SK-N-SH treated with all-trans-retinoic acid at 6 μM for 48 hours (cell line): ENCODE measurements around the gene SMIM1.

Experiments
- ATAC-seq: fragments of 200-7000 bp; cut with Tn5 transposase; 3 replicates; pipeline ENCODE4 v1.9.1; 2020; ENCODE audit warnings: mild to moderate bottlenecking, moderate library complexity
- ARNTL ChIP-seq: fragments of 450-650 bp; formaldehyde crosslinking; IDR thresholded peaks from 2 replicates; pipeline ENCODE4 v1.5.0; 2020; ENCODE audit warnings: low read depth, mild to moderate bottlenecking, moderate library complexity, borderline replicate concordance
- BACH2 ChIP-seq: fragments of 250-450 bp; sonication (Bioruptor Pico); IDR thresholded peaks from 2 replicates; pipeline ENCODE4 v1.9.0; 2021; ENCODE audit warnings: mild to moderate bottlenecking, borderline replicate concordance
- CSDC2 ChIP-seq: fragments of 250-450 bp; sonication (Bioruptor Pico); IDR thresholded peaks from 2 replicates; pipeline ENCODE4 v1.5.0; 2020; ENCODE audit warnings: mild to moderate bottlenecking, moderate library complexity
- ESRRG ChIP-seq: fragments of 250-450 bp; sonication (Bioruptor Pico); IDR thresholded peaks from 2 replicates; pipeline ENCODE4 v1.6.1; 2021; ENCODE audit warnings: mild to moderate bottlenecking
- GLIS3 ChIP-seq: fragments of 250-450 bp; sonication (Bioruptor Pico); IDR thresholded peaks from 2 replicates; pipeline ENCODE4 v1.5.0; 2020; ENCODE audit warnings: mild to moderate bottlenecking, moderate library complexity
- ISL1 ChIP-seq: fragments of 250-450 bp; sonication (Bioruptor Pico); IDR thresholded peaks from 2 replicates; pipeline ENCODE4 v2.1.2; 2022; ENCODE audit warnings: mild to moderate bottlenecking, moderate library complexity
- PPARA ChIP-seq: fragments of 250-450 bp; sonication (Bioruptor Pico); IDR thresholded peaks from 2 replicates; pipeline ENCODE4 v1.5.0; 2020; ENCODE audit warnings: mild to moderate bottlenecking, borderline replicate concordance
- RARB ChIP-seq: fragments of 250-450 bp; sonication (Bioruptor Pico); IDR thresholded peaks from 2 replicates; pipeline ENCODE4 v1.8.0; 2021; ENCODE audit warnings: mild to moderate bottlenecking, moderate library complexity
- ZFP3 ChIP-seq: fragments of 250-450 bp; sonication (Bioruptor Pico); IDR thresholded peaks from 2 replicates; pipeline ENCODE4 v1.5.0; 2020; ENCODE audit warnings: mild to moderate bottlenecking, moderate library complexity
- ZFP30 ChIP-seq: fragments of 450-650 bp; formaldehyde crosslinking; IDR thresholded peaks from 2 replicates; pipeline ENCODE4 v1.5.0; 2022; ENCODE audit warnings: mild to moderate bottlenecking, moderate library complexity
- ZNF565 ChIP-seq: fragments of 450-650 bp; formaldehyde crosslinking; conservative IDR thresholded peaks from 2 replicates; pipeline ENCODE4 v1.5.0; 2020; ENCODE audit warnings: low read depth, mild to moderate bottlenecking, moderate library complexity
- ZNF70 ChIP-seq: fragments of 450-650 bp; formaldehyde crosslinking; IDR thresholded peaks from 2 replicates; pipeline ENCODE4 v1.5.0; 2020; ENCODE audit warnings: mild to moderate bottlenecking, moderate library complexity
- ZNF8 ChIP-seq: fragments of 450-650 bp; formaldehyde crosslinking; IDR thresholded peaks from 2 replicates; pipeline ENCODE4 v1.5.0; 2020; ENCODE audit warnings: mild to moderate bottlenecking, moderate library complexity
- TF ChIP-seq, protein P1 (sequence below): fragments of 250-450 bp; sonication (Bioruptor Pico); IDR thresholded peaks from 2 replicates; pipeline ENCODE4 v1.5.1; 2020; ENCODE audit warnings: low read depth, mild to moderate bottlenecking, moderate library complexity
- TF ChIP-seq, protein P2 (sequence below): fragments of 250-450 bp; sonication (Bioruptor Pico); IDR thresholded peaks from 2 replicates; pipeline ENCODE4 v1.8.0; 2021; ENCODE audit warnings: low read depth, mild to moderate bottlenecking, moderate library complexity, borderline replicate concordance
- TF ChIP-seq, protein P3 (sequence below): fragments of 250-450 bp; sonication (Bioruptor Pico); IDR thresholded peaks from 2 replicates; pipeline ENCODE4 v1.5.0; 2020; ENCODE audit warnings: mild to moderate bottlenecking, moderate library complexity
- TF ChIP-seq, protein P4 (sequence below): fragments of 250-450 bp; sonication (Bioruptor Pico); IDR thresholded peaks from 2 replicates; pipeline ENCODE4 v1.8.0; 2020; ENCODE audit warnings: mild to moderate bottlenecking, moderate library complexity, borderline replicate concordance
- TF ChIP-seq, protein P5 (sequence below): fragments of 250-450 bp; sonication (Bioruptor Pico); IDR thresholded peaks from 2 replicates; pipeline ENCODE4 v1.5.1; 2021; ENCODE audit warnings: mild to moderate bottlenecking, moderate library complexity

SMIM1 gene

DNA sequence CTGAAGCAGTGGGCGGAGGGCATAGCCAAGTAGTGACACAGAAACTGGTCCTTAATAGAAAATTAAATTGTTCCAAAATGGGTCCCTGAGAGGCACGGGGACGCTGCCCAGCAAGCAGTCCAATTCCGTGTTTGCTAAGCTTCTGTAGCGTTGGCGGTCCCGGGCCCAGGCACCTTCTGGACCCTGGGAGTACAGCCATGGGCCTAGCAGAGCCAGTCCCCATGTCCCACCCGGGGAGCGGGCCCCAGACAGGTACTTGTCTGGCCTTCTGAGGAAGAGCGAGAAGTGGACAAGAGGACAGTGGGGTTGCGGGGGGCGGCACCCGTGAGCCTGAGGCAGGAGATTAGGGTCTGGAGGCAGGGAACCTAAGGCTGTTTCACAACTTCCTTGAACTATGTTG, 31.8 kb upstream of the SMIM1 start:
- no peak for TF ChIP-seq PPARA (CRISPR knock-in tag)
- TF ChIP-seq ARNTL (CRISPR knock-in tag) = no peak
- no peak for TF ChIP-seq ESRRG (CRISPR knock-in tag)
- TF ChIP-seq, protein P1, sequence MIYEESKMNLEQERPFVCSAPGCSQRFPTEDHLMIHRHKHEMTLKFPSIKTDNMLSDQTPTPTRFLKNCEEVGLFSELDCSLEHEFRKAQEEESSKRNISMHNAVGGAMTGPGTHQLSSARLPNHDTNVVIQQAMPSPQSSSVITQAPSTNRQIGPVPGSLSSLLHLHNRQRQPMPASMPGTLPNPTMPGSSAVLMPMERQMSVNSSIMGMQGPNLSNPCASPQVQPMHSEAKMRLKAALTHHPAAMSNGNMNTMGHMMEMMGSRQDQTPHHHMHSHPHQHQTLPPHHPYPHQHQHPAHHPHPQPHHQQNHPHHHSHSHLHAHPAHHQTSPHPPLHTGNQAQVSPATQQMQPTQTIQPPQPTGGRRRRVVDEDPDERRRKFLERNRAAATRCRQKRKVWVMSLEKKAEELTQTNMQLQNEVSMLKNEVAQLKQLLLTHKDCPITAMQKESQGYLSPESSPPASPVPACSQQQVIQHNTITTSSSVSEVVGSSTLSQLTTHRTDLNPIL (CRISPR knock-in tag) = no peak
- TF ChIP-seq ISL1 (CRISPR knock-in tag) = no peak
- TF ChIP-seq ZNF8 = no peak
- TF ChIP-seq, protein P2, sequence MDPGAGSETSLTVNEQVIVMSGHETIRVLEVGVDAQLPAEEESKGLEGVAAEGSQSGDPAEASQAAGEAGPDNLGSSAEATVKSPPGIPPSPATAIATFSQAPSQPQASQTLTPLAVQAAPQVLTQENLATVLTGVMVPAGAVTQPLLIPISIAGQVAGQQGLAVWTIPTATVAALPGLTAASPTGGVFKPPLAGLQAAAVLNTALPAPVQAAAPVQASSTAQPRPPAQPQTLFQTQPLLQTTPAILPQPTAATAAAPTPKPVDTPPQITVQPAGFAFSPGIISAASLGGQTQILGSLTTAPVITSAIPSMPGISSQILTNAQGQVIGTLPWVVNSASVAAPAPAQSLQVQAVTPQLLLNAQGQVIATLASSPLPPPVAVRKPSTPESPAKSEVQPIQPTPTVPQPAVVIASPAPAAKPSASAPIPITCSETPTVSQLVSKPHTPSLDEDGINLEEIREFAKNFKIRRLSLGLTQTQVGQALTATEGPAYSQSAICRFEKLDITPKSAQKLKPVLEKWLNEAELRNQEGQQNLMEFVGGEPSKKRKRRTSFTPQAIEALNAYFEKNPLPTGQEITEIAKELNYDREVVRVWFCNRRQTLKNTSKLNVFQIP (CRISPR knock-in tag) = no peak
- TF ChIP-seq, protein P3, sequence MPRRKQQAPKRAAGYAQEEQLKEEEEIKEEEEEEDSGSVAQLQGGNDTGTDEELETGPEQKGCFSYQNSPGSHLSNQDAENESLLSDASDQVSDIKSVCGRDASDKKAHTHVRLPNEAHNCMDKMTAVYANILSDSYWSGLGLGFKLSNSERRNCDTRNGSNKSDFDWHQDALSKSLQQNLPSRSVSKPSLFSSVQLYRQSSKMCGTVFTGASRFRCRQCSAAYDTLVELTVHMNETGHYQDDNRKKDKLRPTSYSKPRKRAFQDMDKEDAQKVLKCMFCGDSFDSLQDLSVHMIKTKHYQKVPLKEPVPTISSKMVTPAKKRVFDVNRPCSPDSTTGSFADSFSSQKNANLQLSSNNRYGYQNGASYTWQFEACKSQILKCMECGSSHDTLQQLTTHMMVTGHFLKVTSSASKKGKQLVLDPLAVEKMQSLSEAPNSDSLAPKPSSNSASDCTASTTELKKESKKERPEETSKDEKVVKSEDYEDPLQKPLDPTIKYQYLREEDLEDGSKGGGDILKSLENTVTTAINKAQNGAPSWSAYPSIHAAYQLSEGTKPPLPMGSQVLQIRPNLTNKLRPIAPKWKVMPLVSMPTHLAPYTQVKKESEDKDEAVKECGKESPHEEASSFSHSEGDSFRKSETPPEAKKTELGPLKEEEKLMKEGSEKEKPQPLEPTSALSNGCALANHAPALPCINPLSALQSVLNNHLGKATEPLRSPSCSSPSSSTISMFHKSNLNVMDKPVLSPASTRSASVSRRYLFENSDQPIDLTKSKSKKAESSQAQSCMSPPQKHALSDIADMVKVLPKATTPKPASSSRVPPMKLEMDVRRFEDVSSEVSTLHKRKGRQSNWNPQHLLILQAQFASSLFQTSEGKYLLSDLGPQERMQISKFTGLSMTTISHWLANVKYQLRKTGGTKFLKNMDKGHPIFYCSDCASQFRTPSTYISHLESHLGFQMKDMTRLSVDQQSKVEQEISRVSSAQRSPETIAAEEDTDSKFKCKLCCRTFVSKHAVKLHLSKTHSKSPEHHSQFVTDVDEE = no peak
- TF ChIP-seq, protein P4, sequence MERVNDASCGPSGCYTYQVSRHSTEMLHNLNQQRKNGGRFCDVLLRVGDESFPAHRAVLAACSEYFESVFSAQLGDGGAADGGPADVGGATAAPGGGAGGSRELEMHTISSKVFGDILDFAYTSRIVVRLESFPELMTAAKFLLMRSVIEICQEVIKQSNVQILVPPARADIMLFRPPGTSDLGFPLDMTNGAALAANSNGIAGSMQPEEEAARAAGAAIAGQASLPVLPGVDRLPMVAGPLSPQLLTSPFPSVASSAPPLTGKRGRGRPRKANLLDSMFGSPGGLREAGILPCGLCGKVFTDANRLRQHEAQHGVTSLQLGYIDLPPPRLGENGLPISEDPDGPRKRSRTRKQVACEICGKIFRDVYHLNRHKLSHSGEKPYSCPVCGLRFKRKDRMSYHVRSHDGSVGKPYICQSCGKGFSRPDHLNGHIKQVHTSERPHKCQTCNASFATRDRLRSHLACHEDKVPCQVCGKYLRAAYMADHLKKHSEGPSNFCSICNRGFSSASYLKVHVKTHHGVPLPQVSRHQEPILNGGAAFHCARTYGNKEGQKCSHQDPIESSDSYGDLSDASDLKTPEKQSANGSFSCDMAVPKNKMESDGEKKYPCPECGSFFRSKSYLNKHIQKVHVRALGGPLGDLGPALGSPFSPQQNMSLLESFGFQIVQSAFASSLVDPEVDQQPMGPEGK (CRISPR knock-in tag) = no peak
- TF ChIP-seq RARB (CRISPR knock-in tag) = no peak
- no peak for TF ChIP-seq CSDC2 (CRISPR knock-in tag)
- TF ChIP-seq ZFP3 (CRISPR knock-in tag) = no peak
- TF ChIP-seq, protein P5, sequence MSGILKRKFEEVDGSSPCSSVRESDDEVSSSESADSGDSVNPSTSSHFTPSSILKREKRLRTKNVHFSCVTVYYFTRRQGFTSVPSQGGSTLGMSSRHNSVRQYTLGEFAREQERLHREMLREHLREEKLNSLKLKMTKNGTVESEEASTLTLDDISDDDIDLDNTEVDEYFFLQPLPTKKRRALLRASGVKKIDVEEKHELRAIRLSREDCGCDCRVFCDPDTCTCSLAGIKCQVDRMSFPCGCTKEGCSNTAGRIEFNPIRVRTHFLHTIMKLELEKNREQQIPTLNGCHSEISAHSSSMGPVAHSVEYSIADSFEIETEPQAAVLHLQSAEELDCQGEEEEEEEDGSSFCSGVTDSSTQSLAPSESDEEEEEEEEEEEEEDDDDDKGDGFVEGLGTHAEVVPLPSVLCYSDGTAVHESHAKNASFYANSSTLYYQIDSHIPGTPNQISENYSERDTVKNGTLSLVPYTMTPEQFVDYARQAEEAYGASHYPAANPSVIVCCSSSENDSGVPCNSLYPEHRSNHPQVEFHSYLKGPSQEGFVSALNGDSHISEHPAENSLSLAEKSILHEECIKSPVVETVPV (CRISPR knock-in tag) = no peak
- no peak for ATAC-seq

DNA sequence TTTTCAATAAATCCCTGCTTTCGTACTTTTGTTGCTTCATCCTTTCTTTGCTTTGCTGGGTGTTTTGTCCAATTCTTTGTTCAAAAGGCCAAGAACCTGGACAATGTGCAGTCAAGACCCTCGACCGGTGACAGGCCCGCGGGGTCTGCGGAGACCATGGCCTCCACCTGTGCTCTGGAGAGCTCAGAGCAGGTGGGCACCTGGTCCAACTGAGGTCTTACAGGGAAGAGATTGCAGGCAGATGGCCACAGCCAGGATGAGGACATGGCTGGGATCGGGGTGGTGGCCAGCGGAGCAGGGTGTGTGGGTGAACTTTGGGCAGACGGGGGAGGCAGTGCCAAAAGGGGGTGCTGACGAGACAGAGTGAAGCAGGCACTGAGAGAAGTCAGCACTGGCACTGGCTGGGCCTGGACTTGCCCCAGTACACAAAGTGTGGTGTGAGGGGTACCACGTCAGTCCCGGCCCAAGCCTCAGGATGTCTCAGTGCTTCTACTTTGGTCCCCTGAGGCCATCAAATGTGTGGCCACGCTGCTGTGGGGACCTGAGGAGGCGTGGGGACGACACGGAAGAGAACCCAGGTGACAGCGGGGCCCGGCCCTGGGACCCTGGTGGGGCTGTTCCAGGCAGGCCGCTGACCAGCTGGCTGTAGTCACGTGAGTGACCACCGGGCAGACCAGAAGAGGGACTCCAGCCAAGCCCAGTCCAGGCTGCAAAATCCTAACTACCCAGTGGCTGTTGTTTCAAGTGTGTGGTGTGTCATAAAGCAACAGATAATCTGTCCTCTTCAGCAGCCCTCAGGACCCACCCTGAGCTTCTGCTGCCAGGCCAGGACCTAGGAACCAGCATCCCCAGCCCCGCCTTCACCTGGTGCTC, 30.7 kb upstream of the SMIM1 start:
- no peak for ATAC-seq
- TF ChIP-seq, protein P1 (CRISPR knock-in tag) = no peak
- no peak for TF ChIP-seq ZFP30 (CRISPR knock-in tag)
- TF ChIP-seq ESRRG (CRISPR knock-in tag) = no peak
- no peak for TF ChIP-seq ZNF565
- no peak for TF ChIP-seq ARNTL (CRISPR knock-in tag)
- TF ChIP-seq ZFP3 (CRISPR knock-in tag) = no peak
- TF ChIP-seq ZNF70 (CRISPR knock-in tag) = no peak
- TF ChIP-seq PPARA (CRISPR knock-in tag) = no peak
- TF ChIP-seq RARB (CRISPR knock-in tag) = no peak
- TF ChIP-seq, protein P3 = no peak
- no peak for TF ChIP-seq GLIS3 (CRISPR knock-in tag)
- TF ChIP-seq, protein P4 (CRISPR knock-in tag) = no peak
- no peak for TF ChIP-seq ISL1 (CRISPR knock-in tag)
- TF ChIP-seq ZNF8 = no peak
- no peak for TF ChIP-seq BACH2
- TF ChIP-seq, protein P5 (CRISPR knock-in tag) = no peak
- TF ChIP-seq, all 23 proteins: peak for 0
